Activated naive CD4-positive, alpha-beta T cell treated with anti-CD3 and anti-CD28 coated beads, Interleukin-2, amount 50 U/mL, for 16 hours (primary cell): ENCODE data around the gene UNC5C.

Experiments used
- DNase-seq: peaks from one replicate; pipeline ENCODE4 v3.0.0-alpha.2; 2020

Gene UNC5C

DNA sequence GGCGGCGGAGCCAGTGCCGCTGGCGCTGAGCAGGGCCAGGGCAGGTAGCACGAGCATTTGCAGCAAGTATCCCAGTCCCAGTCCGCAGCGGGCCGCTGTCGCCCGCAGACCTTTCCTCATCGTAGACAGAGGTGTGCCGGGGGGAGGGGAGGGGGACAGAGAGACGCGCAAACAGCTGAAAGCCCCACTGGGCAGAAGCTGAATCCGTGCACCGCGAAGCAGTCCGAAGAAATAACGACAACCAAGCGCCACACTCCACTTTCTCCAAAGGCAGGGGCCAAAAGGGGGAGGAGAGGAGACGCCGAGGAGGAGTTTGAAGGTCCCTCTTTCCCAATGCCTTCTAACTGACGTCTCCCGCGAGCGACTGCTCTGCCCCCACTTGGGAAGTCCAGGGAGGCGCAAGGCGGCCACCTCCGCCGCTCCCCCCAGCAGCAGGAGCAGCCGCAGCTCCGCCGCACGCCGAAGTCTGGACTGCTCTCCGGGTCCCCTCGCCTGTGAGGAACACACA lies at the start of gene UNC5C:
Gene UNC5C (minus strand): TSS at position 236 of the 508 bp plus-strand sequence.
- DNase-seq: no peak

DNA sequence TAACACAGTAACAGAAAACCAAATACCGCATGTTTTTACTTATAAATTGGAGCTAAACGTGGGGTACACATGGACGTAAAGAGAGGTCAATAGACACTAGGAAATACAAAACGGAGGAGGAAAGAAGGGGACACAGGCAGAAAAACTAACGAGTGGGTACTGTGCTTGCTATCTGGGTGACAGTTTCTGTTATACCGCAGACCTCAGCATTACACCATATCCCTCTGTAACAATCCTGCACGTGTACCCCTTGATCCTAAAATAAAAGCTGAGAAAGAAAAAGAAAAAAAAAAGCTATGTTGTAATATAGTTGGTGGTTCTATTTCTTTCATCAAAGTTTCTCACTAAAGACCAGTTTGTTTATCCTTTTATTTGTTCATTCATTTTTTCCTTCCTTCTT lies 47.9 kb upstream of the UNC5C start:
- no peak for DNase-seq

DNA sequence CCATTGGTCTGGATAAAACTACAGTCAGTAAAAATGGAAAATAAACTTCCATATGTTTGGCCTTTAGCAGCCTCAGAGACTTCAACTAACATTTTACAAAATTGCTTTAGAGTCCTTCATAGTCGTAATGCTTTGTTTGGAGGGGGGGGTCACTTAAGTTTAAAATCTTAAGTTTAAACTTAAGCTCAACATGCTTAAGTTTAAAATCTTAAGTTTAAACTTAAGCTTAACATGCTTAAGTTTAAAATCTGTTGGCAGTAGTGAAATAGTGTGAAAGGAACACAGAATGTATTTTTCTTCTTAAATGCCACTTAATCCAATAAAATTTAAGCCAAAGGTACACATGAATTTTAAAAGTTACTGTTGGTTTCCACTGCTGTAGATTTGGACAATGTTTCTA lies 45.9 kb upstream of the UNC5C start:
- DNase-seq: no peak

DNA sequence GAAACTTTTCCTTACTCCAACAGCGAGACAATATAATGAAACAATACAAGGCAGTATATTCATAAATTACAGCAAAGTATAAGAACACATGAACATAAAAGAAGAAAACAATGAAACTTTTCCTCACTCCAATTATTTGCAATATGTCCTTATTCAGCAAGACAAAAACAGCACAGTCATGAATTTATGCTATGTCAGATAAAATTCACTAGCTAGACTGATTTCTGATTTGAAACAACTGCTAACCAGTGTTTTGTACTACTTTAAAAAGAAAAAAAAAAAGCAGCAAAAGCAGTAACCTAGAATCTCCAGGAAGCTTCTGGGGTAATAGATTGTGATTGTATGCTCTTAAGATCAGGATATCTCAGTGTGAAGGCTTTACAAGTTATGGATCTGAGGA lies 45.2 kb upstream of the UNC5C start:
- no peak for DNase-seq

DNA sequence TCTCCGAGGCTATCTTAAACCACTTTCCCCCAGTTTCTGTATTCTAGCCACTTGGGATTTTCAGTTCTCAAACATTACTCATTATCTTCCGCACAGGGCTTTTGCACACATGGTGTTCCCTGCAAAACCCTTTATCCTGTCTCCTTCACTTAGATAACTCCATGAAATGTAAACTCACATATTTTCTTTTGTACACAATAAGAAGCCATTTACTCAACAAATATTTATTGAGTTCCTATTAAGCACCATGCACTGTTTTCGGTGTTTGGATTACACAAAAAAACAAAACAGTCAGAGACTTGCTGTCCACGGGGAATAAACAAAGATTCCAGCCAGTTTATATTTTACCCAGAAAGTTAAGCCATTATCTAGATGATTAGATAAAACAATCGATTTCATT lies 42.5 kb upstream of the UNC5C start:
- no peak for DNase-seq

DNA sequence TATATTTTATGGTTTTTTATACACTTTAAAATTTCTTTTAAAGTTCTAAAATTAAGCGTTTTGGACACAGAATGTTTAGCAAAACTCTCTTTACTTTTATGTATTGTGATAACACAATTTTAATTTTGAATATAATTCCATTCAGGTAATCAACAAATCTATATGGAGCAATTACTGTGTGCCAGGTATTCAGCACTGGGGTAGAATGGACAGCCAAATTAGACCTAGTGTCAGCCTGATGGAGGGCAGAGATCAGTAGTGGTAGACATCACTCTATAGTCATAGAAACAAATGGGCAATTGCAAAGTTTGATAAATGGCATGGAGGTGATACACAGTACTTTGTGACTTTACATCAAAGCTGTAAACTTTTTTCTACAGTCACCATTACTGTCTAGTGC lies 41.8 kb upstream of the UNC5C start:
- DNase-seq: no peak

DNA sequence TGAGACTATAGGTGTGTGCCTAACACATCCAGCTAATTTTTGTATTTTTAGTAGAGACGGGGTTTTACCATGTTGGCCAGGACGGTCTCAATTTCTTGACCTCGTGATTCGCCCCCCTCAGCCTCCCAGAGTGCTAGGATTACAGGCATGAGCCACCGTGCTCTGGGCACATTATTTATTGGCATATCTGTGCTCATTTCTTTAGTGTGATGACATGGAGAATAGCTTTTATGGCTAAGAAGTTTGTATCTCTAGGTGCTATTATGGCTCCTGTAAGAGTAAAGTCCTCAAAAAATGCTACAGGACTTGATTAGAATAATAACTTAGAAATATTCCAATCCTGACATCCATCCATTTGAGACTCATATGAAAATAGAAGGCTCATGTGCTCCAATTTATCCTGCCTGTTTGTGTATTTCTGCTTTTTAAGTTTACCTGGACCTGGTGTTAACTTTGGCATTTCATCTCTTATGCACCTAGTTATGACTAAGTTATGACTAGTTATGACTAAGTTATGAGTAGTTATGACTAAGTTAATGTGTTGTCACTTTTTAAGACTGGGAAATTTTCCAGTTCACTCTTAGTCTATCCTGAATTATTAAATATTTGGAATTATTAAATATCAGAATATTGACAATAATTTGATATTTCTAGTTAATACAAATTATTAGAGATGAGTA lies 36.4 kb upstream of the UNC5C start:
- DNase-seq: no peak

DNA sequence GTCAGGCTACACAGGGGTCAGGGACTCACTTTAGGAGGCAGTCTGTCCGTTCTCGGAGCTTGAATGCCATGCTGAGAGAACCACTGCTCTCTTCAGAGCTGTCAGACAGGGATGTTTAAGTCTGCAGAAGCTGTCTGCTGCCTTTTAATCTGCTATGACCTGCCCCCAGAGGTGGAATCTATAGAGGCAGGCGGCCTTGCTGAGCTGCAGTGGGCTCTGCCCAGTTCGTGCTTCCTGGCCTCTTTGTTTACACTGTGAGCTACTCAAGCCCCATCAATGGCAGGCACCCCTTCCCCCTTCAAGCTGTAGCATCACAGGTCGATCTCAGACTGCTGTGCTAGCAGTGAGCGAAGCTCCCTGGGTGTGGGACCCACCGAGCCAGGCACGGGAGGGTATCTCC lies 31.5 kb upstream of the UNC5C start:
- no peak for DNase-seq

DNA sequence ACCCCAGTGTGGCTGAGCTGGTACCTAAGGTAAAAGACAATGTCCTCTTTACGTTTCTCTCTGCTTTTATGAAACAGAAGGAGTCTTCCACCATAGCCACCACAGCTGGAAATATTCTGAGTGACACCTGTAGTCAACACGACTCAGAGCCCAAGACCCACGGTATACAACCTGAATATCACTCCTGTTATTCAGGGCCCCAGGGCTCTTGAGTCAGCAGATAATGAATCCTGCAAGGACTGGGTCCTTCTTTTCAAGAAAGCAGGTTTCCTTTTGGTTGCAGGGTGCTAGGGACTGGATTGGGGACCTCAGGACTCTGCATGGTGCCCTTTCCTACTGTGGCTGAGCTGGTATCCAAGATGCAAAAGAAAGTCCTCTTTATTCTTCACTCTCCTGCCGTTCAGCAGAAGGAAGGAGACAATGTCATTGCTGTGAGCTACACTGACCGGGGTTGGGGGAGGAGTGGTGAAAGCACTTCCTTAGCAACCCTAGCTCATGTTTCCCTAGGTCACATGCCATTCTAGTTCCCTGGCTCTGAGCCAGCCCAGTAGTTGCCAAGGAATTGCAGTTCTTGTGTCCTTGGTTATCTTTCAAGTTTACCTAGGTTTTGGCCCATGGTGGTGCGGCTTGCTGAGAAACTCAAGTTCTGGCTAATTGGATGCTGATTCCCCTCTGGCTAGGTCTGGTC lies 23.7 kb upstream of the UNC5C start:
- DNase-seq: no peak

DNA sequence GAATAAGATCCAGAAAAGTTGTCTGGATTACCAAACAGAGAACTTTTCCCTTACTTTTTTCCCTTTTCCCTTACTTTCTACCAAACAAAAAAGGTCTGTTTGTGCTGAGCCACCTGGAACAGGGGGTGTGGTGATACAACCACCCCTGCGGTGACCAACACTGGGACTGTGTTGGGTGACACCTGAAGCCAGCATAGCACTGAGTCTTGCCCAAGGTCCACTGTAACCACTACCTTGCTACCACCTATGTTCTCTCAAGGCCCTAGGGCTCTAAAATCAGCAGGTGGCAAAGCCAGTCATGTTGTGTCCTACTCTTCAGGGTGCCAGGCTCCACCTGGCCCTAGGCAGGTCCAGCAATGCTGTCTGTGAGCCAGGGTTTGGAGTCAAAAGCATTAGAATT lies 22.8 kb upstream of the UNC5C start:
- no peak for DNase-seq

DNA sequence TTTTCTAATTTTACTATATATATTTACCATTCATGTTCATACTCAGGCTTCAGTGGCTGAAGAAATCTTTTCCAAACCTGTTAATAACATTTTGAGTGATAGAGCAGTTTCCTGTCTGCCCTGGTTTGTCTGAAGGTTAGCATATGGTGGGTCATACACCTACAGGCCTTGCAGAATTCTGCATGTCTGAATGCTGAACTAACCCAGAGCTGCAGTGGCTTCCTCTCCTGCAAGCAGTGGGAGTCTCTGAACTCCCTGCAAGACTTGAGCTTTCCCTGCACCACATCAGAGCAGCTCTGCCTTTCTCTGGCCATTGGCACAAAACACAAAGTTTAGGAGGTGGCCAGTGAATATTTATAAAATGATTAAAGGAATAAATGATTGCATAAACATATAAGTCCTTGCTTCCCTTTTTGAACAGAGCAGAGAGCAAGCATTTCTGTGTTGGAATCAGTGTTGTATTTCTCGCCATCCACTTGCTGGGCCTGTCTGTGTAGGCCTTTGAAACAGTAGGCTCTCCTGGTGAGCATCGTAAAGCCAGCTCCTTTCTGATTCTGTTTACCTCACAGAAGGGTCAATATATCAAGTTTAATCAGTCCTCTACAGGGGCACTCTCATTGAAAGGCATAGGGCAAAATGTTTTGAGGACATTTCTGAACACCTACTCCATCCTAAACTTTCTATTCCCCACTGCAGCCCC lies 15.0 kb upstream of the UNC5C start:
- DNase-seq: no peak

DNA sequence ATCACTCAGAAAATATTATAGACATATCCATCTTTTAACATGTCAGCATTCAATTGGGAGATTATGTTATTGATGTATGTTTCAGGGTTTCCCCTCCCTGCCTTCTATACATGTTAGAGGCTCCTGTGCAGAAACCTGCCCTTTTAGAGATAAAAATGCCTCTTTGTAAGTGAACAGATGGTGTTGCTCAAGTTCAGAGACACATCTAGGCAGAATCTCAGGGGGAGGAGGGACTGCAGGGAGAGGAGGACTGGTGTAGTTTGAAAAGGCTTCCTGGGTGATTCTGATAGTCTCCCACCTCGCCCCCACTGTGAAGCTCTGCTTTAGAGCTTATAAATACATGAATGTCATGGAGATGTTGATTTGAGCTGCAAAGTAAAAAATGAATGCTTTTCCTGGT lies 12.0 kb upstream of the UNC5C start:
- DNase-seq: no peak

DNA sequence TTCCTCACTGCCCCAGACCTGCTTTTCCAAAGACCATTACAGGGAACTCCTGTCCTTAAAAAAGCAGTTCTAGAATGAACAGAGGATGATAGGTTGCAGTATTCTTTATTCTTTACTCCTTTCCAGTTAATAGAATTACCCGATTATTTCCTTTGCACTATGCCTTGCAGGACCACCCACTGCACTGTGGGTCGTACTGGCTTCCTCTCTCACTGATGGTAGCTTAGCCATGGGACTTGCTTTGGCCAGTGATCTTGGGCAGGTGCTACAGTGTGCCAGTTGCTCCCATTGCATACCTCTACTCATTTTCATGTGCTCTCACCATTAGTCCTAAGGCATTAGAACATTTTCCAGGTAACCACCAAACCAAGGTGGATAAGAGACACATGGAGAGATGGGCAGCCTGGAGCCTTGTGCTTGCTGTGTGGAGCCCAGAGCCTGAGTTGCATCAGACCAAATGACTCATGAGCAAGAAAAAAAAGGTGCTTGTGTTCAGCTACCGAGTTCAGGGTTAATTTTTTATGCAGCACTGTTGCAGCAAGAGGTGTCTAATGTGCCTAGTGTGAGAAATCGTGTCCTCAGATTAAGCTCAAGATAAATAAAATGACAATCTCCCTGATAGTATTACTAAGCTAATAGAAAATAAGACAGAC lies 7.6 kb upstream of the UNC5C start:
- DNase-seq: no peak

DNA sequence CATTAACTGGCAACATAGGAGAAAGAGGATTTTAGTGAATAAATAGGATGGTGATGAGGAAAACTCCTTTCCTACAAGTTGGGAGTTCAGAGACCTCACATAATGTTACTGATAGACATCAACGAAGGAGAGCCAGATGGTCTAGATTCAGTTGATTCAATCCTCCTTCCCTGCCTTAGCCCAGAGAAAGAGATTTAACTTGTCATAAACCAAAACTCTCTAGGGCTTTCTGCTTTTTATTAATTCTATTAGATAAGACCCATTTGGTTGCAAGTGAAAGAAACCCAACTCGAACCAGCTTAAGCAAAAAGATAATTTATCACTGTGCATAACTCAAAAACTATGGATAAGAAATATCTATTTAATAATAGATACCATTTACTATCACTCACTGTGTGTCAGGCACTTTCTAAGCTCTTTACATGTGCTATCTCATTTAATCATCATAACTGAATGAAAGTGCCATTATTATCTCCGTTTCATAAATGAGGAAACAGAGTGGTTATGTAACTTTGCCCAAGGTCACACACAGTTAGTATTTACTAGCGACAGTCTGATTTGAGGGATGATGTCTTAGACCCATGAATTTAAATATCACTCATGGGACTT lies 4.3 kb upstream of the UNC5C start:
- no peak for DNase-seq

DNA sequence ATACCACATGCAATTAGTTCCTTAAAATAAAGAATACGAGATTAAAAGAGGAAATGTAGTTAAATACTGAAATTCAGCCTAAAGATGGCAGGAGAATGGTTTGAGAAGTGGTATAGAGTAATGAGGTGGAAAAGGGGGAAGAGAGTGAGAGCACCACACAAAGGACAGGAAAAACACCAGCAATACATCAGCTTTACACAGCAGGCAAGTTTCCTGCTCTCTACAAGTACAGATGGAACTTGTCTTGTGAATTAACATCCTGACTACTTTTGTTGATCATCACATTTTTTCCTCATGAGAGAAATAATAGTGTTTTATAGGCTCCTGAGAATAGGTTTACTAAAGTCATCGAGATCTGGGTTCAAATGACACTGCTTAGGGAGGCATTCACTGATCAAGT lies 2.9 kb upstream of the UNC5C start:
- DNase-seq: no peak

DNA sequence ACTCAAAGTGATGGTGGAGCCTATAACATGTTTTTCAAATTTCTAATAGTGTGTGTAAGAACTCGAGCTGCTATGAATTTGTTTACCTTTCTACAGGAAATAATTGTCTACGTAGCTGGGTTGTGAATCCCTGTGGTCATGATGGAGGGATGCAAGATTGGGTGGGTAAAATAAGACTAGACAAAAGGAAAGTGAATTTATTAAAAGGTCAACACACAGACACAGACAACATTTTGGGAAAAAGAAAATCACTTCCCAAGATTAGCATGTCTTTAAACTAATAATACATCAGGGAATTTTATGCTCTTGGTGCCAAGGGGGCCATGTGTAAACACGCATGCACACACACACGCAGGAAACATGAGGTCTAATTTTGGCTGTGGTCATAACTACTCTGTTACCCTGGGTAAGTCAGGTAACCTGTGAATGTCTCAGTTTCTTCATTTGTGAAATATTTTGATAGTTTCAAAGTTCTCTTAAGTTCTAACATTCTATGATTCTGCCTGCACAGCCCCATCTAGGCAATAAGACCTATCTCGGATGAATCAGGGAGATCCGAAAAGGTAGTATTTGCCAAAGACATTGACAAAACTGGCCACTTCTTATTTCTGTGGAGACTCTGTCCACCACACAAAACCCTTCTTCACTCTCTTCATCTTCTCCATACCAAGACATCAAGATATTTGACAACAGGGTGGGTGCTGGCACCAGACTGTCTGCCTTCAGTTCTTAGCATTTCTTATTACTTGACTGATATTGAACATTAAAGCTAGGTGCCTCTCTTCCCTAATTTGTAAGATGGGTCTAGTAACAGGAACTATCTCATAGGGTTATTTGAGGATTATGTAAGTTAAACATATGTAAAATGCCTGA lies 1.6 kb upstream of the UNC5C start:
- DNase-seq: no peak

DNA sequence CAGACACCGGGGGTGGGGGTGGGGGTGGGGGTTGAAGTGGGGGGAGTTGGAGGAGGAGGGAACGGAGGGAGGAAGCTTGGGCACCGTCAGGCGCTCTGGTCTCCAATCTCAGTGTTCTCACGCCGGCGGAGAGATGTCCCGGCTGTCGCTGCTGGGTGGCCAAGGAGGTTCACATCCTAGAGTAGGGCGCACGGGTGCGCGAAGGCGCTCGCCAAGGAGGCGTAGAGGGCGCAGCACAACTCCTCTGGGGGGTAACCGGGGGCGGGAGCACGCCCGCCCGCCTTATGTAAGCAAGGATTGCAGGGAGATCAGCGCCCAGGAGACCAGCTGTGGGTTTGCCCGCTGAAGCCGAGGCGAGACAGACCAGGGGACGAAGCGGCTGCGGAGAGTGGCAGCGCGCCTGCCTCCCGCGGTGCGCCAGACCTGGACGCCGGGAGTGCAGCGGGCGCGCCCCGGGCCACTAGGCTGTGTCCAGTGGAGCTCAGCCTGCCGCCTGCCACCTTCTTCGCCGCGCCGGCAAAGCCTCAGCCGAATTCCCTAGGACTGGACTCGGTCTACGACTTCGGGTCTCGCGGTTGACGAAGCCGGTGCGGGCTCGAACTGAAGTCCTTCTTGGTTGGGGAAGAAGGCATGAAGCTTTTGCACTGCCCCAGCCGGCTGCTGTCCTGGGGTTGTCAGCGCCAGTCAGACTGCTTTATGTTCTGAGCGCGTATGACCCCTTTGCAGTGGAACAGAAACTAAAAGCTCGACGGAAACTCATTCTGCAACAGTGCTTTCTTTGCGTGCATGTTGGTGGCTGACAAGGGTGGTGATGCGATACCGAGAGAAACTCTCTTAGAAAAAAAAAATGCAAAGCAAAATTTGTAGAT lies 707 bp upstream of the UNC5C start:
- no peak for DNase-seq

DNA sequence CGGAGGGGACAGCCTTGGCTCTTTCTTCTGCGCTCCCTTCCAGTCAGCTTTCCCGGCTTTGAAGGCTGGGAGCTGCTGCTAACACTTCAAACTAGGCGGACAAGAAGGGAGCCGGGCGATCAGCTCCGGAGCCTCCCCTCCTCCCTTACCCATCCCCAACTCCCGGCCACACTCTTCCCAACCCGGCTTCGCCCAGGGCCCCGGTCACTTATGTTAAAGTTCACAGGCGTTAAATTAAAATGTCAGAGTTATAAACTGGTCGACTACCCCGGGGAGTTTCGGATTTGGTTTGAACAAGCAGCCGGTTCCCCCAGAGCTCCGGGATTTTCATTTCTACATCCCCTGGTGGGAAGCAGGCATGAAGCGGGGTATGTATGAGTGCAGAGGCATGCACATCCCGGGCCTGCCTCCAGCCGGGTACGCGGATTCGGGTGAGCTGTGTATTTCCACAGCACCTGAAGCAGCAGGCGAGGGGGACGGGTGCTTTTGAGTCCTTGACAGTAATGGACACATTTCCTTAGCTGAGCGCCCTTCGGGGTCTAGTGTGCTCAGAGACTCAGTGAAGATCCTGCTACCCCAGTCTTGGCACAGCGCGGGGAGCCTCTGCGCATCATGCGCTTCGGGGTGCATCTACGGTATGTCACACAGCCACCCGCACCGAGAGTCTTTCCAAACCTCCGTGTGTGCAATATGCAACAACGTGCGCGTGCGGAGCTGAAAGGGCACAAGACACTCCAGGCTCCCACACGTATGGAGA lies 880 bp downstream of the UNC5C start:
- no peak for DNase-seq

DNA sequence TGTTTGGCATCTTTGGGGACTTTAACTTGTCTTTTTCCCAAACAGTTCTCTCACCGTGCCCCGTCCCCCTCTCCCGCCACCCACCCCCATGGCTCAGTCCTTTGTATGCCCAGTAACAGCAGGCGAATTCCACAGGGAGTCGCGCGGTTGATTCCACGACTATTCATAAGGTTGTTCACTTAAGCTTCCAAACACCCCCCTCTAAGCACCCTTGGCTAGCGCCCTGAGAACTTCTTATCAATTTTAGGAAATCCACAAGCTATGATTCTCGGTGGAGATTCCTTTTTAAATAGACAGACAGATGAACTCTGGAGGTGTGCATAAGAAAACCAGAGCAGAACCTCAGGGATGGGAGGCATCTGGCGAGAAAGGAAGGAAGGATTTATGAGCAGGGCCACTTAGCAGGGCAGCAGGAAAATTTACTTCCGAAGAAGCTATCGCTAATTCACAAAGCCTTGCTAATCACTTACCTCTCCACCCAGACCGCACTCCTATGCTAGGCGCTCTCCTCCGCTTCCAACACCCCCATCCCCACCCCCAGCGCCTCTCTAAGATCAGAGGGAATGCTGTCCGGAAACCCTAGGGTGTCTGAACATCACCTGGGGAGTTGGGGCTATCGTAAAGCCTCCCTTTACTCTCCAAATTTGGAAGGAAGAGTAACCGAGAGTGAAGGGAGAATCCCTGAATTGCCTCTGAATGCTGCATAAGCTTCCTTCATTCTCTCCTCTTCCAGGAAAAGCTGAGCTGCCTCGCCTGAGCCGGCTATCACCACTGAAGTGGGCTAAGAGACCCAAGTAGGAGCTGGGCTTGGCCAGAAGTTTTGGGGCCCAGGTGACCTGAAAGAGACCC lies 1.7 kb downstream of the UNC5C start:
- DNase-seq: no peak
